NCI-H2196 (cell line): ENCODE data around the gene AOAH.
"Not testable (repeated sequence)": the region's sequence is repeated elsewhere in the genome, so short reads cannot be mapped to it uniquely, and the experiment has no call there.

Source experiments
- DNase-seq: peaks from one replicate; lab custom pipeline; 2025; ENCODE audit not compliant: unreplicated experiment; lab: John Stamatoyannopoulos, UW

Gene AOAH

DNA sequence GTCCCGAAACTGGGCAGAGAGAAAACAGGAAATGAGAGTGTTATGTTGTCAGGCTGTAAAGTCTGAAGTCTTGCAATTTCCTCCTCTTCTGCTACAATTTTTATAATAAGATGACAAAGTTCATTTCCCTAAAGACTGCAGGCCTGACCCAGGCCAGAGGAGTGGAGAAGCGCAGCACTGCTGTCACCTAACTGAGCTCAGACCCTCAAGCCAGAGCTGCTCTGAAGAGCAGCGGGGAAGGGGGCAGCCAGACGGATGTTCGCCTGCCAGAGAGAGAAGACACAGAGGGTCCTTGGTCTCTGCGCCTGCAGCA, 12.6 kb upstream of the AOAH start:
- no peak for DNase-seq

DNA sequence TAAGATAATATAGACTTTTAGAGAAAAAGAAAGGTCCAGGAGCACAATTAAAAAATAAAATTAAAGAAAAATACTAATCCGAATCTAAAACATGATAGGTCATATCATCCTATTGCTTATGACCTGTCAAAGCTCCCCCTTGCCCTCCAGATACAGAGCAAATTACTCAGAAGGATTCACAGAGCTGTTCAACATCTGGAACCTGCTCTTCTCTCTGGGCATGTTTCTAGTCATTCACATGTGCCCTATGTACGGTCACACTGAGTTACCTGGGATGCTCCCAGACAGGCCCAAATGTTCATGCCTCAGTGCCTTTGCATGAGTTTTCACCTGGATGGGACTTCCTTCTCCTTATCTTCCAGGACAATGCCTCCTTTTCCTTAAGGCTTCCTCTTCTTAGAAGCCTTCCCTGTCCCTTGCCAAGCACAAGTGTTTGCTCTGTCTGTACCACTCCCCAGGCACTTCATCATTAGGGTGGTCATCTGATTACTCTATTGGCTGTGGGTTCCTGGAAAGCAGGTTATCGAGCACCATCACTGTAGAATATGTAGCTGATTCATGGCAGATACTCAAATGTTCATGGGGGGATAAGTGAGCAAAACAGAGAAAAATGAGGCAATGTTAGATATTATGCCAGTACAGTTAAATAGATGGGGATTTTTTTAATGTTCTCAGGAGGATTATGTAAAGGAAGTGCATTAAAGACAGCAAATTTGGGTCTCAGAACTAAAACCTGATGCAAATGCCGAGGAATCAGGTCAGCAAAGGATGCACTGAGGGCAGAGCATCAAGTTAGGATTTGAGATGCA, 12.0 kb upstream of the AOAH start:
- DNase-seq = no peak

DNA sequence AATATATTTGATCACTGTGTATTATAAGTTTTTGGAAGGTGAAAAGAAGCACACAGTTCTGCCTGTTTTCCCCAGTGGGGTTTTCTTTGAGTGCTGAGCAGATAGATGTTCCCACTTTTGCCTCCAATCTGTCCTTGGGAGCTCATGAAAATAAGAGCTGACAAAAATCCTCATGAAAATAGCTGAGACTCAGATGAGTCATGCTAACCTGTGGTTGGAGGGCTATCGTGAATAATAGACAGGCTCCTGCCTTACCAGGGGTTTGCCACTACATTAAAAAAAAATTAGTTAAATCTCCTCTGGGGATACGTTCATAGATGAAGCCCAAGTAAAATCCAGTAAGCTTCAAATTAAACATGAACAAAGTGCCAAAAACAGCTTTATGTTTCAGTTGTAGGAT, 10.9 kb upstream of the AOAH start:
- DNase-seq = no peak

DNA sequence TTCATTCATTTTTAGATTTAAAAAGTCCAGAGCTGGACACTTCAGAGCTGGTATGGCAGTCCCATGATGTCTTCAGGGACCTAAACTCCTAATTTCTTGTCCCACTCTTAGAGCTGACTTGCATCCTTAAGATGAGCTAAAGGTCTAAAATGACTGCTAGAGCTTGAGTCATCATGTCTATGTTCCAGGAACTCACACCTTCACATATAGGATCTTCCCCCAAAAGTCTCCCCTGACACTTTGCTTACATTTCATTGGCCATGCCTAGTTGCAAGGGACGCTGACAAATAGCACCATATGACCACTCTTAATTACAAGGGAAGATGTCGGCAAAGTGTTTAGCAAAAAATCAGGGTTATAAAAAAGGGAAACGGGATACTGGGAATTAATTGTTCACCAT, 10.4 kb upstream of the AOAH start:
- no peak for DNase-seq

DNA sequence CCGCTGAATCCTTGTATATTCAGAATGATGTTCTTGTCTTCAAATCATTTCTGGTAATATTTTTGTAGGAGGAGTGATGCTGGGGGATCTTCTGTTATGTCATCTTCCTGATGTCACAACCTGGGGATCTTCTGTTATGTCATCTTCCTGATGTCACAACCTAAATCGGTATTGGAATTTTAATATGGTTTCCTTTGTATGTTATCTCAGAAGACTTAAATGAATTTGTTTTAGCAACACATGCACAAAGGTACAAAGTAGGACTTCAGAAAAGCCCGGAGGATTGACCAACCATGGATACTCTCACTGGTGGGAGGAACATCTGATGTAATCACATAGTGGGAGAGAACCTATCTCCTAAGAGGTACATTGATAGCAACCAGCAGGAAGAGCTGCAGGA, 9.1 kb upstream of the AOAH start:
- DNase-seq = no peak

- no peak for DNase-seq
Measured at GRCh38 chr7:36732806-36733205, 8.5 kb upstream of the AOAH start.

DNA sequence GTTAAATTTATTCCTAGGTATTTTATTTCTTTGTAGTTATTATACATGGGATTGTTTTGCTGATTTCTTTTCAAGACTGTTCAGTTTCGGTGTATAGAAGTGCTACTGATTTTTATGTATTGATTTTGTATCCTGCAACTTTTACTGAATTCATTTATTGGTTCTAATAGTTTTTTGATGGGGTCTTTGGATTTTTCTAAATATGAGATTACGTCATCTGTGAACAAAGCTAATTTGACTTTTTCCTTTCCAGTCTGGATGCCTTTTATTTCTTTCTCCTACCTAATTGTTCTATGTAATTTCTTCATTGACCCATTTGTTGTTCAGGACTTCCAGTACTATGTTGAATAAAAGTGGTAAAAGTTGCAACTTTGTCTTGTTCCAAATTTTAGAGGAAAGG, 5.8 kb upstream of the AOAH start:
- DNase-seq = no peak

DNA sequence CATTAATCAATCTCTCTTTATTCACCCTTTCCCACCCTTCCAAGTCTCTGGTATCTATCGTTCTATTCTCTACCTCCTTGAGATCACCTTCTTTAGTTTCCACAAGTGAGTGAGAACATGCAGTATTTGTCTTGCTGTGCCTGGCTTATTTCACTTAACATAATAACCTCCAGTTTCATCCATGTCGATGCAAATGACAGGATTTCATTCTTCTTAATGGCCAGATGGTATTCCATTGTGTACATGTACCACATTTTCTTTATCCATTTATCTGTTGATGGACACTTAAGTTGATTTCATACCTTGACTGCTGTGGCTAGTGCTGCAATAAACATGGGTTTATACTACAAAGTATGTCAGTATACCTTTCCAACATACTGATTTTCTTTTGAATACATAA, 3.8 kb upstream of the AOAH start:
- DNase-seq = no peak

- DNase-seq = no peak
Measured at GRCh38 chr7:36726806-36727503, 2.7 kb upstream of the AOAH start.

- DNase-seq = no peak
Measured at GRCh38 chr7:36726311-36726710, 2.0 kb upstream of the AOAH start.

GRCh38 chr7:36724996-36725395, 702 bp upstream of the AOAH start:
- DNase-seq = no peak

DNA sequence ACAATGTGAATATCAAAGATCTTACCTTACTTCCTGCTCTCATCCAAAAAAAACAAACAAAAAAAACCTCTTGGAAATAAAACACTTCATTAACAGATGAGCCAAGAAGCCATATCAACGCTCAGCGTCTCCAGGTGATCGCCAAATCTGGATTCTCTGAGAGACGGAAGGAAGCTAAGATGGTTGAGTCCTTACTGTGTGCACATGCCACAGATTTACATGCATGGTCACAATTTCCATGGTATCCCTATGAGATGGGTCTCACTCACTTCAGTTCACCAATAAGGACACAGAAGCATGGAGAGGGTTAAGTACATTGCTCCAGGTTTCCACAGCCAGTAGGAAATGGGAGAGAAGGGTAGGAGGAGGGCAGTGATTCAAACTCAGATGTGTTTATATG, 1.0 kb downstream of the AOAH start:
- no peak for DNase-seq

DNA sequence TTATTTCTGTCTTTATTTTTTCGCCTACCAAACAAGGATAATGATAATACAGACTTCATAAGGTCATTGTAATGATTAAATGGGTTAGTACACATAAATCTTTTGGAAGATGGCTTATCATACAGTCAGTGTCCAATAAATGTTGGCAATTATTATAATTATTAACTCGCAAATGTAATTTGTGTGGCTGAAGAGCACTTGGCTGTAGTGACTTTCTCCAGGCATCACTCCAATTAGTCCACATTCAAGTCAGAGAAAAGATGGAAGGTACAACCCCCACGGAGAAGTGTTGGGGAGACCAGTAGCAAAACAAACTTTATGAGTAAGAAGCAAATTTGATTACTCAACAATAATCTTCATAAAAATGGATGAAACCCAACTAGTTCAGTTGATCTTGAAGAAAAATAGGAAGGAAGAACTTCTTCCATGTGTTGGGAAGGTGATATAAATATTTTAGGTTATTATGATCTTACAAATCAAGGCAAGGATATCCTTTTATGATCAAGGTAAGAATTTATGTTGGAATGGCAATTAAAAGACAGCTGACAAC, 5.1 kb downstream of the AOAH start:
- DNase-seq = no peak

GRCh38 chr7:36717586-36717985, 6.7 kb downstream of the AOAH start:
- no peak for DNase-seq

DNA sequence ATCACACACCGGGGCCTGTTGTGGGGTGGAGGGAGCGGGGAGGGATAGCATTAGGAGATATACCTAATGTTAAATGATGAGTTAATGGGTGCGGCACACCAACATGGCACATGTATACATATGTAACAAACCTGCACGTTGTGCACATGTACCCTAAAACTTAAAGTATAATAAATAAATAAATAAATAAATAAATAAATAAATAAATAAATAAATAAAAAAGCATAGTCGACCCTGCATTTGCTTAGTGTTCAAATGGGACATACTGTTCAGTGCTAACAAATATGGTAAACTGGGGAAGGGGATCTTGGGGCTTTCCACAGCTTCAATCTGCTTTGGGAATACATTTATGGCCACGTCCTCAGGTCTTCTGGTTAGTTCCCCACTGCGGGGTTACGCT, 7.5 kb downstream of the AOAH start:
- DNase-seq = not testable (repeated sequence)

GRCh38 chr7:36712015-36712414, 12.3 kb downstream of the AOAH start:
- DNase-seq = no peak

DNA sequence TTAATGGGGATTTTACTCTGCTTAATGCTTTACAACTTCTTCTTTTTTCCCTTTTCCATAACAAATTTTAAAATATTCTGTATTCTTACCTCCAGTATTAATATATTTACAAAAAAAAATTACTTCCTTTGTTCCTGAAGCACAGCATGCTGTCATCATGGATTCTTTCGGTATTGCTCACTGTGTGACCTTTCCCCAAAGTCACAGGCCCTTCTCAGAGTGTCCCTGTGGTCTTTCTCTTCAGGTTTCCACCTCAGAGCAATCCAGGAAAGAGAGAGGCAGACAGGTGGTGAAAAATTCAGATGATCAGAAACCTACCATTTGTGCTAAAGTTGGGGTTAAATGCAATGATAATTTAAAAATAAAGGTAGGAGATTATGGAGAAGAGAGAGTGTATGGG, 13.0 kb downstream of the AOAH start:
- no peak for DNase-seq

DNA sequence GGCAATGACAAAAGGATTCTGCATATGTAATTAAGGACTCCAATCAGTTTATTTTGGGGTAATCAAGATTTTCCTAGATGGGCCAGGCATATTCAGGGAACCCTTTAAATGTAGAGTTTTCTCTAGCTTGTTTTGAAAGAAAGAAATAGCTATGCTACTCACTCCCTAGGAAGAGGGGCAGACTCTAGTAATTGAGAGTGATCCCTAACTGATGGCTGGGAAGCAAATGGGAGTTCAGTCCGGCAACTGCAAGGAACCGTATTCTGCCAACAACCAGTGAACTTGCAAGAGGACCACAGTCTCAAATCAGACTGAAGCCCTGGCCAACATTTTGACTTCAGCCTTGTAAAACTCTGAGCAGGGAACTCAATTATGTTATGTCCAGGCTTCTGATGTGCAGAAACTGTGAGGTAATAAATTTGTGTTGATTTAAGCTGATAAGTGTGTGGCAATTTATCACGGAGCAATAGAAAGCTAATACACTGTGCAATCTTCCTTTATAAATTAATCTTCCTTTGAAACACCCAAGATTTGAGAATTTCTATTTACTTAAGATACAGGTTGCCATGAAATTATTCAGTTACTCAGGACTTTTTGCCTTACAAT, 14.0 kb downstream of the AOAH start:
- DNase-seq = no peak

- DNase-seq = no peak
Measured at GRCh38 chr7:36708767-36709166, 15.5 kb downstream of the AOAH start.

GRCh38 chr7:36707898-36708297, 16.4 kb downstream of the AOAH start:
- DNase-seq = no peak

GRCh38 chr7:36707465-36707864, 16.8 kb downstream of the AOAH start:
- DNase-seq = no peak

- not testable (repeated sequence) for DNase-seq
Measured at GRCh38 chr7:36703860-36704259, 20.4 kb downstream of the AOAH start.
